ENCODE results near the gene SYNPO2.

DNA sequence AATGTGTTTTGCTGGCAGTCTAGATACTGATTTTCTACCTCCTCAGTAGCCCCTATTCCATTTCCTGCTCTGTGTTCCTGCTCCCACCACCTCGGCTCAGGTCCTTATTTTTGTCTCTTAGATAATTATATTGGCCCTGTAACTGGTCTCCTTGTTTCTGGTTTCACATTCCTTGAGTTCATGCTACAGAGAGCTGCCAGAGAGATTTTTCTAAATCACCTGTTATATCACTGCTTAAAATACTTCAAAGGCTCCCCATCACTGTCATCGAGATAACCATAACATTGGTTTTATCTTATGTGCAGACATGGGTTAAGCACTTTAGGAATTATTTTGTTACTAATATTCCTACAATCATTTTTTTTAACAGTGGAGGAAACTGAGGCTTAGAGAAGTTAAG is 9.6 kb downstream of the SYNPO2 start:
- TF ChIP-seq, protein P1, sequence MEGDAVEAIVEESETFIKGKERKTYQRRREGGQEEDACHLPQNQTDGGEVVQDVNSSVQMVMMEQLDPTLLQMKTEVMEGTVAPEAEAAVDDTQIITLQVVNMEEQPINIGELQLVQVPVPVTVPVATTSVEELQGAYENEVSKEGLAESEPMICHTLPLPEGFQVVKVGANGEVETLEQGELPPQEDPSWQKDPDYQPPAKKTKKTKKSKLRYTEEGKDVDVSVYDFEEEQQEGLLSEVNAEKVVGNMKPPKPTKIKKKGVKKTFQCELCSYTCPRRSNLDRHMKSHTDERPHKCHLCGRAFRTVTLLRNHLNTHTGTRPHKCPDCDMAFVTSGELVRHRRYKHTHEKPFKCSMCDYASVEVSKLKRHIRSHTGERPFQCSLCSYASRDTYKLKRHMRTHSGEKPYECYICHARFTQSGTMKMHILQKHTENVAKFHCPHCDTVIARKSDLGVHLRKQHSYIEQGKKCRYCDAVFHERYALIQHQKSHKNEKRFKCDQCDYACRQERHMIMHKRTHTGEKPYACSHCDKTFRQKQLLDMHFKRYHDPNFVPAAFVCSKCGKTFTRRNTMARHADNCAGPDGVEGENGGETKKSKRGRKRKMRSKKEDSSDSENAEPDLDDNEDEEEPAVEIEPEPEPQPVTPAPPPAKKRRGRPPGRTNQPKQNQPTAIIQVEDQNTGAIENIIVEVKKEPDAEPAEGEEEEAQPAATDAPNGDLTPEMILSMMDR (IDR thresholded peaks at IDR 0.05; ENCODE audit: low read depth, low read length), result no peak
- no peak for TF ChIP-seq MYC (IDR thresholded peaks at IDR 0.05; ENCODE audit: low read depth, low read length)

Data from NB4 (cell line).